Glutamatergic neuron (in vitro differentiated cells): ENCODE data around the gene MUC4. TPM values are rescaled to one million over a fixed set of nuclear protein-coding genes. Genes with fewer than 3 reads are reported as not detected.
A peak's percentile ranks its signal among the peaks of the same experiment; 100 is the strongest.

Source experiments
- DNase-seq: peaks from one replicate; pipeline ENCODE4 v3.0.0; 2022
- H3K27ac Mint-ChIP-seq: one replicate; pipeline ENCODE4 v1.8.0; 2020; ENCODE audit warnings: mild to moderate bottlenecking, mixed read lengths, inconsistent platforms; ENCODE audit not compliant: unreplicated experiment
- H3K27me3 Mint-ChIP-seq: one replicate; pipeline ENCODE4 v1.8.0; 2020; ENCODE audit warnings: mild to moderate bottlenecking, moderate library complexity, mixed read lengths, inconsistent platforms; ENCODE audit not compliant: unreplicated experiment
- H3K36me3 Mint-ChIP-seq: one replicate; pipeline ENCODE4 v1.8.0; 2020; ENCODE audit warnings: mild to moderate bottlenecking, mixed read lengths, inconsistent platforms; ENCODE audit not compliant: unreplicated experiment
- H3K4me1 Mint-ChIP-seq: one replicate; pipeline ENCODE4 v1.8.0; 2020; ENCODE audit warnings: mild to moderate bottlenecking, low read depth, mixed read lengths, inconsistent platforms; ENCODE audit not compliant: unreplicated experiment
- H3K4me3 Mint-ChIP-seq: one replicate; pipeline ENCODE4 v1.8.0; 2020; ENCODE audit warnings: mild to moderate bottlenecking, mixed read lengths, inconsistent platforms; ENCODE audit not compliant: unreplicated experiment
- H3K9me3 Mint-ChIP-seq: one replicate; pipeline ENCODE4 v1.8.0; 2020; ENCODE audit warnings: mild to moderate bottlenecking, moderate library complexity, mixed read lengths, inconsistent platforms; ENCODE audit not compliant: unreplicated experiment
- total RNA-seq: library from RNA; stranded (reverse); fragmentation: NEBNext Ultra II Directional; extraction: Animal tissue kit (Norgen Biotek cat#: 25700); gene quantifications from one replicate; pipeline ENCODE4 v1.2.1, GENCODE V29; 2021; ENCODE audit not compliant: unreplicated experiment
- TF ChIP-seq, protein P1 (sequence below): fragments of 200-600 bp; sonication (generic); IDR thresholded peaks from one replicate; pipeline ENCODE4 v1.5.0; 2021; ENCODE audit not compliant: partially characterized antibody, unreplicated experiment

The MUC4 gene
- total RNA-seq, 1 donor from 2014 or later = 2.5 TPM

- TF ChIP-seq, protein P1, sequence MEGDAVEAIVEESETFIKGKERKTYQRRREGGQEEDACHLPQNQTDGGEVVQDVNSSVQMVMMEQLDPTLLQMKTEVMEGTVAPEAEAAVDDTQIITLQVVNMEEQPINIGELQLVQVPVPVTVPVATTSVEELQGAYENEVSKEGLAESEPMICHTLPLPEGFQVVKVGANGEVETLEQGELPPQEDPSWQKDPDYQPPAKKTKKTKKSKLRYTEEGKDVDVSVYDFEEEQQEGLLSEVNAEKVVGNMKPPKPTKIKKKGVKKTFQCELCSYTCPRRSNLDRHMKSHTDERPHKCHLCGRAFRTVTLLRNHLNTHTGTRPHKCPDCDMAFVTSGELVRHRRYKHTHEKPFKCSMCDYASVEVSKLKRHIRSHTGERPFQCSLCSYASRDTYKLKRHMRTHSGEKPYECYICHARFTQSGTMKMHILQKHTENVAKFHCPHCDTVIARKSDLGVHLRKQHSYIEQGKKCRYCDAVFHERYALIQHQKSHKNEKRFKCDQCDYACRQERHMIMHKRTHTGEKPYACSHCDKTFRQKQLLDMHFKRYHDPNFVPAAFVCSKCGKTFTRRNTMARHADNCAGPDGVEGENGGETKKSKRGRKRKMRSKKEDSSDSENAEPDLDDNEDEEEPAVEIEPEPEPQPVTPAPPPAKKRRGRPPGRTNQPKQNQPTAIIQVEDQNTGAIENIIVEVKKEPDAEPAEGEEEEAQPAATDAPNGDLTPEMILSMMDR = no peak
- Mint-ChIP-seq H3K27ac (no peak overlapping the region), H3K36me3 (no peaks in the 10 kb centered on the region), H3K4me1 (peaks cover 20% of the 10 kb centered on the region), H3K4me3 (no peak overlapping the region), H3K27me3 (peaks cover 9% of the 10 kb centered on the region), H3K9me3 (peaks cover 10% of the 10 kb centered on the region)
- no peak for DNase-seq
Observed at GRCh38 chr3:195736866-195737490, 74.8 kb downstream of the MUC4 start.

GRCh38 chr3:195735036-195735695, 76.6 kb downstream of the MUC4 start:
- no peak for DNase-seq
- Mint-ChIP-seq H3K36me3 (no peaks in the 10 kb centered on the region), H3K4me3 (no peak overlapping the region), H3K9me3 (peaks cover 14% of the 10 kb centered on the region), H3K27ac (peak overlapping the region; percentile 10), H3K4me1 (peaks cover 29% of the 10 kb centered on the region), H3K27me3 (peaks cover 13% of the 10 kb centered on the region)
- TF ChIP-seq, protein P1 = no peak

- Mint-ChIP-seq H3K4me1 (peaks cover 29% of the 10 kb centered on the region), H3K9me3 (peaks cover 14% of the 10 kb centered on the region), H3K27me3 (peaks cover 15% of the 10 kb centered on the region), H3K27ac (peak overlapping the region; percentile 91), H3K36me3 (no peaks in the 10 kb centered on the region), H3K4me3 (peak overlapping the region; percentile 55)
- TF ChIP-seq, protein P1 = no peak
- DNase-seq = peak; percentile 82
Observed at GRCh38 chr3:195732940-195733339, 78.8 kb downstream of the MUC4 start.

- no peak overlapping the region for H3K27ac Mint-ChIP-seq
- peaks cover 17% of the 10 kb centered on the region for H3K27me3 Mint-ChIP-seq
- H3K9me3 Mint-ChIP-seq = peaks cover 14% of the 10 kb centered on the region
- no peaks in the 10 kb centered on the region for H3K36me3 Mint-ChIP-seq
- TF ChIP-seq, protein P1 = no peak
- H3K4me1 Mint-ChIP-seq = peaks cover 29% of the 10 kb centered on the region
- no peak overlapping the region for H3K4me3 Mint-ChIP-seq
- no peak for DNase-seq
Observed at GRCh38 chr3:195731356-195731905, 80.3 kb downstream of the MUC4 start.
